GM18868 (cell line): ENCODE data around the gene TRMU.

ENCODE experiments used
- ATAC-seq: cut with Tn5 transposase; IDR thresholded peaks from one replicate; pipeline ENCODE4 v1.9.1; 2021; ENCODE audit warnings: mild to moderate bottlenecking, moderate library complexity; ENCODE audit not compliant: unreplicated experiment

Gene TRMU

DNA sequence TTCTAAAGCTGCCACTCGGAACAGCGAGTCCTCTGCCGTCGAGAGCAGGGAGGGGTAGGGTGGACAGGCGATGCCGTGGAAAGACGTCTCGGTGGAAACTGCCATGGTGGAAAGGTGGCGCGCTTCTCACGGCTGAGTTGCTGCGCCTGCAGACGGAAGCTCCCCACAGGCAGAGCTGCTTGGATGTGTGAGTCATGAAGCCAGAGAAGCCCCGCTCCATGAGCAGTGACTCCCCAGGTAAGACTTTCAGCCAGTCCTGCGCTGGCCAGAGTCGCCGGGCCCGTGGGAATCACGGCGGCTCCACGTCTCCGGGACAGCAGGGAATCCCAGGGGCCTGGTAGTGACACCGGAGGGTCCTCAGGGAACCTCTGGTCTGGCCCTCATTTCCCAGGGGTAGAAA lies 4.0 kb upstream of the TRMU start:
- no peak for ATAC-seq

DNA sequence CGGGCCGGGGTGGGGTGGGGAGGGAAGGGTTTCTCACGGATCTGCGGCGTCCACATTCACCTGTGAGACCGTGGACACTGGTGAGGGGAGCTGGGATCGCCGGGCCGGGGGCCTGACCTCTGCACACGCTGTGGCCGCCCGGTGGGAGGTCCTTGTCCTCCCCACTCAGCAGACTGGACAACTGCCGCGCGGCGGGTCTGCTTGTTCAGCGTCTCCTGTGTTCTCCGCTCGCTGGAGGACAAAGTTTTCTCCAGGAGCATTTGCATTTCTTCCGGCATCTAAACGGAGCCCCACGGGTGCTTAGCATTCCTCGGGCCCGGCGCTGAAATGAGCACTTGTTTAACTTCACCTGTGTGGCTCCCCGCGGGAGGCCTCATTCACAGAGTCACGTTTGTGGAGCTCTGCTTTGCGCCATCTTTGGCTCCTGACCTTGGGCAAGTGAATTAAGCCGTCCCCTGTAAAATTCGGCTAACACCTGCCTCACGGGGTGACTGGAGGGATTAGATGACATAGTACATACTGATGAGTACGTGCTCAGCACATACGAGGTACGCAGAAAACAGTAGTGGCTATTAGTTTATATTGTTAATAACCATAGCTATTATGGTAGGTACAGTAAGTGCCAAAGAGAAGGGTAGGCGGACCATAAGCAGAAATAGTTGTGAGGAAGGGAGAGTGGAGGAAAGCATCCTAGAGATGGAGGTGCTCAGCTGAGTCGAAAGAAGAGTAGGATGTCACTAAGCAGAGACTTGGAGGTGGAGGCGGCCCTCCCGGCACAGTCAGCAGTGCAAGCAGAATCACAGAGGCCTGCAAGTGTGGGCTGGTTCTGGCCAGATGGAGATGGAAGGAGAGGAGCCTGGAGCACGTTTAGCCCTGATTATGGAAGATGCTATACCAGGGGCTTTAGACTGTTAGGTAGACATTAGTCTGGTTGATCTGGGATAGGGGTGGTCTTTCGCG lies 885 bp downstream of the TRMU start:
- ATAC-seq: no peak

DNA sequence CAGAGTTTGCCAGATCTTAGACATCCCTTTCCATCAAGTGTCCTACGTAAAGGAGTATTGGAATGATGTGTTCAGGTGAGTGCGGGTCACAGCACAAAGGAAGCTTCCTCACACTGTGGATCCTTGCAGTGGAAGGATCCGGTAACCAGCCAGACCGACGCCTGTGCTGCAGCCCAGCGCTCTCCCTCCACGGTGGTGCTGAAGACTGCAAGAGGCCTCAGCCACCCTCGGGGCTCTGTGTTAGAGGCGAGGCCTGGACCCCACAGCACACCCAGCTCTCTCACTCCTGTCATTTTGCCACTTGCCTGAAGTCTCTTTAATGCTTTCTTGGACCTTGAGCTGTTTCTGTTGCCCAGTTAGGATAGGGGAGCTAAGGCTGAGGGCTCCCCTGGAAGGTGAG lies 2.4 kb downstream of the TRMU start:
- ATAC-seq: no peak

DNA sequence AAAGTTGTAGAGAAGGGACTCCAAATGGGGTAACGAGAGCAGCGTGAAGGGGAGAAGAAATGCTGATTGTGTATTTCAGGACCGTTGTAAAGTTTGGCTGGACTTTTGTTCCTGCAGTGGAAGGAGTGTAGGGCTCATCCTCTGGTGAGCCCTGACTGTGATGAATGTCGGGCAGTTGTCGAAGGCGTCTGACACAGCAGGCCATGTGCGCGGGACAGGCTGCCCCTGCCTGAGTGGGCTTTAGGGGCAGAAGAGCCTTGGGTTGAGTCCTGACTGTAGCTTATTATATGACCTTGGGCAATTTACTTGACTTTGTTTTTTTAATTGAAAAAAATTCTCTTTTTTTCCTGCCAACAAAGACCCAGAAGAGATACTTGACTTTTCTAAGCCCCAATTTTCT lies 3.1 kb downstream of the TRMU start:
- no peak for ATAC-seq

DNA sequence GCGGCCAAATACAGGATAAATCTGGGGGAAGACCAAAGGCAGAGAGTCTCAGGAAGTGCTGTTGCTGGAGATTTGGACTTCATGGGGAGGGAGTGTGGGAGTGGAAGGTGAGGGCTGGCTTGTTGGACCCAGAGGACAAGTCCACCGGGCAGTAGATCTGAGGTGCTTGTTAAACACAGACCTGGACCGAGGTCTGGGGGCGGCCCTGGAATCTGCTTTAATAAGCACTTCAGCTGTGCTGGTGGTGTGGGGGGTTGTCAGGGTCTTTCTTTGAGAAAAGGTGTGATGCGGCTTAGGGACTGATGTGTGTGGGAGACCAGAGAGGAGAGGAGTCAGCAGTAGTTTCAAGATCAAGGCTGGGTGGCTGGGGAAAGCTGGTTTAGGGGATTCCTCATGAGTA lies 4.4 kb downstream of the TRMU start:
- no peak for ATAC-seq

DNA sequence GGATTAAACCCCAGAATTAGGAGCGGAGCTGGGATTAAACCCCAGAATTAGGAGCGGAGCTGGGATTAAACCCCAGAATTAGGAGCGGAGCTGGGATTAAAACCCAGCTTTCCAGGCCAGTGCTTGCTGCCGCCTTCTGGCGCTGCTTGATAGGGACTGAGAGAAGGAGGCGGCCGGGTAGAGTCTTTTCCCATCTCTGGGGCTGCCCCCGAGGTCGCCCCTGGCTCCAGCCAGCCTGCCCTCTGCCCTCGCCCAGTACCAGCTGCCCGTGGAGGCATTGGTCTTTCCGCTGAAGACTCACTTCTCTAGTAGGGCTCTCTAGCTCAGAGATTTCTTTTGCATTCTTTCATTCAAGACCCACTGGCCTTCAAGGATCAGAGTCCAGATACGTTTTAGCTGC lies 5.2 kb downstream of the TRMU start:
- ATAC-seq: no peak

DNA sequence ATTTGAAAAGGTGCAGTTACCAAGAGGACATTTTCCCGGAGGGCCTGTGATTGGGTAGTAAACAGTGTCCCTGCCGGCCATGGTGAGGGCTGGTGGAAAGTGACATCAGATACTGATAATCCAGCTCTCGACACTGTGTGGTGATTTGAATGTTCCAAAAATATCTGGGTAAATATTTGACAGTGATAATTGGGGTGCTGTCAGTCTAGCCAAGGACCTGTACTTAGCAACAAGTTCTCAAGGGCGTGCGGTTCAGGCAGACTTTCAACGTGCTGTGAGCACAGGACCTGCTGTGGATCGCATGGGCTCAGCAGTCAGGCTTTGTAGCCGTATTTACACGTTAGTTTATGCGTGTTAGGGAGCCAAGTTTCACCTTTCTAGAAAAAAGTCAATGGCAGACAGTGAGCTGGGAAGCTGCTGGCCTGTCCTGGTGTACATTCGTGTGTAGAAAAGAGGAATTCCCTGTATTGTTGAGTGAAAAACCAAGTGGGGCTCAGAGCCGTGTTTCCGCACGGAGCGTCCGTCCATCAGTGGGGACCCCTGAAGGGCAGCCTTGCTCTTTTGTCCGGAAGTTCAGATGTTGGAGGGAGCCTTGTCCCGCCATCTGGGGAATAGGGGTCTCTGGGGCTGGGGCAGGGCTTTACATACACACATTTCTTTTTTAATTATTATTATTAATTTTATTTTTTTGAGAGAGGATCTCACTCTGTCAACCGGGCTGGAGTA lies 11.3 kb downstream of the TRMU start:
- ATAC-seq: no peak

DNA sequence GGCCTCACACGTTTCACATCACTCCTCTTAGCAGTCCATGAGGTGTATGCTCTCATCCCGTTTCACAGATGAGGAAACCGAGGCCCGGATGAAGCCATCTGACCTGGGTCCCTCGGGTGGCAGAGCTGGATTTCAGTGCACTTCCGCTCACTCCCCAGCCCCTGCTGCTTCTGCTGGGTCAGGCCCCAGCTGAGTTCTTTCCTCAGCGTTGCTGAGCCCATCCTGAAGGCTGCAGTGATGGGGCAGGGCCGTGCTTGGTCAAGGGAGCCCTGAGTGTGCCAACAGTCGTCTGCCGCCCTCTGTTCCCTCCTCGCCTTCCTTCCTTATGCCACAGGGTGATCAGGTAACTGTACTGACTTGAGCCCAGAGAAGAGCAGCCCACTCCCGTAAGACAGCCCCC lies 12.1 kb downstream of the TRMU start:
- ATAC-seq: no peak

DNA sequence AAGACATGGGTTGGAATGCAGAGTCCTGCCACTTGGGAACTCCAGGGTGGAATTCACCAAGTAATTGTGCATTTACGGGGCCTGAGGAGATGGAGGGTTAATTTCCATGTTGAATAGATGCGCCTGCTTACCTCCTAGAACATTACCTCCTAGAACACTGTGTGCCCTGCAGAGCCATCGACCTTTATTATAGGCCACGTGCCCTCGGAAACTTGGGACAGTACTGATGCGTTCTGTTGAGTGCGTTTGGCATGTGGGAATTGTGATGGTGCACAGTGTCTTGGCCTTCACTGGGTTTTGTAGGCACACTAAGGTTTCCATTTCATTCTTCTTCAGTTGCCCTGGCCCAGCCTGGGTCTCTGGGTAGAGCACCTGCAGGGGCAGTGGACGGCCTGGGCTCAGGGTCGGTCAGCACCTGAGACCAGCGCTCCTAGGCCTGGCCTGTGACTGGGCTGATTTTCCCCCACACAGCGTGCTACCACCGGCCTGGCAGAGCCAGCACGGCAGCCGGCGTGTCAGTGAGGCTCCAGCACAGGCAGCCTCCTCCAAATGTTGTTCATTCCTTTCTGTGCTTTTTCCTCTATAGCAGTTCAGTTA lies 12.7 kb downstream of the TRMU start:
- no peak for ATAC-seq

DNA sequence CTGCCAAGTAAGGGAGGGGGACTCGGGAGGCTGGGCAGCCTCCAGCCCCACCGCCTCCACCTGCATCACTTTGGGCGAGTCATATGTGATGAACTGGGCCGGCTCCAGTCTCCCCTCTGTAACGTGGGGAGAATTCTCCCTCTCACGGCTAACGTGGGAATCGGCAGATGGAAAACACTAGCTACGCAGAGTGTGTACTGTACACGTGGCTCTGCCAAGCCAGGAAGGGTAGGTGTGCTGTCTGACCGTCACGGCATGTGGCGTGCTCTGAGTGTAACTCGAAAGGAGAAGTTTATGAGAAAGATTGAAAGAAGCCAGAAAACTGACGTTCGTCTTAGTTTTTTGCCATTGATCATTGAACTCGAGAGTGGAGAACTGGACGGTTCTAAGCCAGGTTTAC lies 13.7 kb downstream of the TRMU start:
- no peak for ATAC-seq

DNA sequence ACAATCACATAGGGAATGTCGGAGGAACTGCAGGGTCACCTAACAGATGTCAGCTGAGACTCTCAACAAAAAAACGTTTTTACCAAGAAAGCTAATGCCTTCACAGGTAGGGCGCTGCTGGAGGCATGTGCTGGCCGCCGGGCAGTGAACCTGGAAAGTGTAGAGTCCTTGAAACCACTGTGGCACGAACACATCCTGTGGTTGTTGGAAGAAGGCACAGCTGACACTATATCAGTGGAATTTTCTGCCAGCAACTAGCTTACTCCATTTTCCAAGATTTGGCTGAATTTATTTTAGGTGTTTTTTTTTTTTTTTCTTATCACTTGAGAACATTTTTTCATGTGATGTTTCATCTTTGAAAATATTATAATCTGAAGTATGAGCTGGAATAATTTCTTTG lies 14.2 kb downstream of the TRMU start:
- ATAC-seq: no peak

DNA sequence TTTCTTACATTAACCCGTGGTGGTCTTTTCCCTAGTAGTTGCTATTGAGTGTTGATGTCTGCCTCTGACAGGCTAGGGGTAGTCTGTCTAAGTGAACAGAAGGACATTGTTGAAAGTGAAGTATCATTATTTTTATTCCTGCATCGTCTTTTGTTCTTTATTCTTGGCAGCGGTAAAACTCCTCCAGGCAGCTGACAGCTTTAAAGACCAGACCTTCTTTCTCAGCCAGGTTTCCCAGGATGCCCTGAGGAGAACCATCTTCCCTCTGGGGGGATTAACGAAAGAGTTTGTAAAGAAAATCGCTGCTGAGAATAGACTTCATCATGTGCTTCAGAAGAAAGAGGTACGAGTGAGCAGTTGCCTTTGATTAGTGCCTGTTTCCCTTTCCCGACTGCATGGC lies 14.6 kb downstream of the TRMU start:
- no peak for ATAC-seq

DNA sequence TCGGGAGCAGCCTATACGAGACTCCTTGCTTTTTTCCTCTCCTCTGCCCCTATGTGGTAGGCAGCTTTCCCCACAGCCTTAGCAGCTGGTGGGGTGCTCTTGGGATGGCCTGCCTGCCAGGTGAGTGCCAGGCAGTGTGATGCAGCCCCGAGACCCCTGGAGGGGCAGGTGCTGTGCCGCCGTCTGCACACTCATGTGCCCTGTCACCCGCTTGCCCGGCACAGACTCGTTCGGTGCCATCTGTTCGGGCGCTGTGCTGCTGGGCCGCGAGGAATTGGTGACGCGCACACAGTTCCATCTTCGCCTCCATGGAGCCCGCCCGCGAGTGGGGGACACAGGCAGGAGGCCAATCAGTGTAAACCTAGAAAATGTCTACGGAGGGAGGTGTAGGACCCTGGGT lies 15.1 kb downstream of the TRMU start:
- no peak for ATAC-seq

DNA sequence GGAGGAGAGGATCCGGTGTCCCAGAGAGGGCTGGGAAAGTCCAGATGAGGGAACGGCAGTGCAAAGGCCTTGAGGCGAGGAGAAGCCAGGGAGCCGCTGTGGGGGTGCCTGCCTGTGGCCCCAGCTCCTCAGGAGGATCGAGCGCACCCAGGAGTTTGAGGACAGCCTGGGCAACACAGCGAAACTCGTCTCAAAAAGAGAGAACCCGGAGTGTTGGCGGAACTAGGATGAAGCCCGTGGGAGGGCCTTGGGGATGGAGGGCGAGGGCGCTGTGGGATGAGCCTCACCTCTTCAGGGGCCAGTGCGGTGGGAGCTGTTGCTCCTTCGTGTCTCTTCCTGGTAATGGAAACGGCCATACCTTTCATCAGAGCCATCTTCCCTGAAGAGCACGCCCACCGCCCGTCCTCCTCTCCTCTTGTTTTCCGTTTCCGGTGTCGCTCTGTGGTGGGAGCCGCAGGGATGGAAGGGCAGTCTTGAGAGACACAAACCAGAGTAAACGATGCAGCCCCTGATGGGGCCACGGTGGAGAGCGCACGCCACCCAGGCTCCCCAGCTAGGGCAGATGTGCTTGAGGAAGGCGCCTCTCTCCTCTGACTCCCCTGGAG lies 15.7 kb downstream of the TRMU start:
- no peak for ATAC-seq

DNA sequence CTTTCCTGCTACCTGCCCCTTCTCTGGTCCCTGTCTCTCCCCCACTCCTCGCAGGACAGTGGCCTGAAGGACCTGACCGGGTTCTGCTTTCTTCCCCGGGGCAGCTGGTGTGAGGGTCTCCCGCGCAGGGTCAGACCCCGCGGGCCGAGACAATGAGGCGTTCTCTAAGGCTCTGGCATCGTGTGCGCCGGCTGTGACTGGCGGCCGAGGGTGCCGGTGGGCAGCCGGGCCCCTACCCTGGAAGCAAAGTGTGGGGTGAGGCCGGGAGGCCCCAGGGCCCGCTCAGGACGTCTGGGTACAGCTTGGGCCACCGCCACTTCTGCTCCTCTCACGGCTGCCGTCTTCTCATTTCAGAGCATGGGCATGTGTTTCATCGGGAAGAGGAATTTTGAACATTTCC lies 16.3 kb downstream of the TRMU start:
- no peak for ATAC-seq

DNA sequence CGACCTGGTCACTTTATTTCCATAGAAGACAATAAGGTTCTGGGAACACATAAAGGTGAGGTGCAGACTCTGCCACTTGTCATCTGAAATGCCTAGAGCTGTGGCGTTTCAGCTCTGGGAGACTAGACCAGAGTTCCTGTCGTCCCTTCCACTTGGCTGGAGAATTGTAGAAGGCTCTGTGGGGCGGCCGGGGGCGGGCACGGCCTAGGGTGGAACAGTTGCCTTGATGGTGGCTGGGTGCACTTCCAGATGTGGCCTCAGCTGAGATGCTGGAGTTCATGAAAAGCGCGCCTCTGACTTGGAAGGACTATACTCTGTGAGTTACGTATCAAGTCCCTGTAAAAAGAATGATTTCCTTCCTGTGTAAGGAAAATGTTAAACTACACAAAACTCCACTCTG lies 16.8 kb downstream of the TRMU start:
- no peak for ATAC-seq

DNA sequence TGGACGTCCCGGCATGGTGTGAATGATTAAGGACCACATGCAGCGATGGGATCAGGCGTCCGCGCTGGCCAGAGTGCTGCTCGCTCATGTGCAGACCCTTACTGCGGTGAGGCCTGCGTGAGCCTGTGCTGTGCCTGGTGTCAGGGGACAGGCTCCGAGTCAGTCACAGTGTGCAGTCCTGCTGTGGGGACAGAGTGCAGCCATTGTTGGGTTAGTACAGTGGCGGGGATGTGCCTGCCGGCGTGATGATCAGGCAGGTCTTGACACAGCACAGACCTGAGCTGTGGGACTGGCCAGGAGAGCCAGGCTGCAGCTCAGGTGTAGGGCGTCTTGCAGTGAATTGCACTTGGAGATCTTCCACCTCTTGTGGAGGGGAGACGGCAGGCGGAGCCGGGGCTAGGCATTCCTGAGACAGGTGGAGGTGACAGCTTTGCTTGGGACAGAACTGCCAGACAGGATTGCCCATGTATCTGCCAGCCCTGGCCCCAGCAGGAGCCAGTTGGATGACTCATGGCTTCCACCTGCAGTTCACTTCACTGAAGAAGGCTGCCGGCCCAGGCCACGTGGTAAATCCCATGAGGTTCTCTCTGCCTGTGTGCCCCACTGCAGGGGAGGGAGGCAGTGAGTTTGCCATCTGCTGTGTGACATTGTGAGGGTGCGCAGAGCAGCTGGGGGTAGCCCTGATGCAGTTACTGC lies 17.3 kb downstream of the TRMU start:
- no peak for ATAC-seq

DNA sequence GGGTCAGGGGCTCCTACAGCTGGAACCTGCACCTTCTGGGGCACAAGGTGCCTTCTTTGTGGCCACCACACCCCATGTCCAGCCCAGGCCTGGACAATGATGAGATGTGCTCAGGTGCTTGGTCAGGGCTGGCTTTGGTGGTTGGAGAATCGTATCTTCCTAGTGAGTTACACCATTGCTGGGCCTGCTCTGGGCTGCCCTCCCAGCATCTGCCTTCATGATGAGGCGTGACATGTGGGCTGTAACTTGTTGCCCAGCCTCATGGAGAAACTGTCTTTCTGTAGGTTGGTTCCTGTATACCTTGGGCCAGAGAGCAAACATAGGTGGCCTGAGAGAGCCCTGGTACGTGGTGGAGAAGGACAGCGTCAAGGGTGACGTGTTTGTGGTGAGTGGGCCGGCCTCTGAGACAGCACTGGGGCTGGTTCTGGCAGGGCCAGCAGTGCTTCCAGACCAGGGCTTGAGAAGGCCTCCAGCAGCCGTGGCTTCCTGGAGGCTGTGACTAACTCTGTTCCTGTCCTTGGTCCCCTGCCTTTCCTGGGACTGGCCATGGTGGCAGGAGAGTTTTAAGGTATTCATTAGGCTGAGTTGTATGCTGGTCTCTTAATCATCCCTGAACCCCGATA lies 18.1 kb downstream of the TRMU start:
- ATAC-seq: no peak

DNA sequence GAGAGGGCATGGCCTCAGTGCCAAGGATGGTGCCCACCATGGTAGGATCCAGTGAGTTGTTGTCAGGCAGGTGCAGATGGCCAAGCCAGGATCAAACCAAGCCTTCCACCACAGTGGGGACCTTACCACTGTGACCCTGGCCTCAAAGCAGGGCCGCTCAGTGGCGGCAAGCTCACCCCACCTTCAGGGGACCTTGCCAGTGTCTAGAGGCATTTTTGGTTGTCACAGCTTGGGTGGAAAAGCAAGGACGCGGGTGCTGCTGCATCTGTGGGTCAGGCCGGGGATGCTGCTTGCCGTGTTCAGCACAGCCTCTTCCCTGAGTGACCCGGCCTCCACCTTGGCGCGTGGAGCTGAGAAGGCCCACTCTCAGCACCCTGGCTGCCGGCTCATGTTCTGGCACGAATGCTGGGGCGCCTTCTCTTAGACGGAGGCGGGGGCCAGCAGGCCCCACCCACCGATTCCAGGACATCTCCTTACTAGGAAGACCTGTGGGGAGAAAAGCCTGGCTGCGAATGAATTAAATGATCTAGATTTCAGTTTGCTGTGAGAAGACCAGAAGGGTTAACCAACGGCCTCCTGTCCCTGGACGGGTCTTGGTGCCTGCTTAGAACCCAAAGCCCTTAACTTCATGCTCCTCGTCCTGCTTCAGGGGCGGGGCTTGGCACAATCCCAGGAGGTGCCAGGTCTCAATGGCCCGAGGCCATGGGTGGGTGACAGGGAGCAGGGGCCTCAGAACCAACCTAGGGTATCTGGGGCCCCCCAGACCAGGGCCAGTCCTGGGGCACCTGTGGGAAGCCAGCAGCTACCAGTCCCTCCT lies 18.9 kb downstream of the TRMU start:
- no peak for ATAC-seq

DNA sequence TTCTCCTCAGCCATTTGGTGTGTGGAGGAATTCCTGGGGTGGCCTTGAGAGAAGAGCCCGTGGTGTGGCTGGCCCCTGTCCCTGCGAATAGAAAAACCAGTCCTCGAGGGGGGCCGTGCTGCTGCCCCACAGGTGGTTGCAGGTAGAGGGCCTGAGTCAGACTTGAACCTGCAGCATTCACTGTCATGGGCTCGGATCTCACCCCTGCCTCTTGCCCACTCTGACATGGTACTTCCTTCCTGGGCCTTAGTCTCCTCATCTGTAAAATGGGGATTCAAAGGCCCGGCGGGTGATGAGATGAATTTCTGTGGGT lies 19.4 kb downstream of the TRMU start:
- ATAC-seq: no peak
